Testis (tissue), 2 donors: Measurements from ENCODE around the gene P2RX7.

ENCODE experiments used
- POLR2A ChIP-seq: fragments of 450-650 bp; IDR thresholded peaks from one replicate; pipeline ENCODE4 v1.6.1; 2017; ENCODE audit warnings: antibody characterized with exemption, mild to moderate bottlenecking, moderate library complexity
- TF ChIP-seq, protein P1 (sequence below), 3 experiments: fragments of 450-650 bp in 2 of 3; fragments of 200-600 bp in 1 of 3; sonication (generic) in 1 of 3; IDR thresholded peaks; one replicate each; pipeline ENCODE4 v1.5.1; 2016 to 2019; ENCODE audit warnings: antibody characterized with exemption in 3 of 3, mild to moderate bottlenecking in 2 of 3, moderate library complexity in 1 of 3

GRCh38 chr12:121113057-121113456, 19.6 kb upstream of the P2RX7 start:
- TF ChIP-seq, protein P1, sequence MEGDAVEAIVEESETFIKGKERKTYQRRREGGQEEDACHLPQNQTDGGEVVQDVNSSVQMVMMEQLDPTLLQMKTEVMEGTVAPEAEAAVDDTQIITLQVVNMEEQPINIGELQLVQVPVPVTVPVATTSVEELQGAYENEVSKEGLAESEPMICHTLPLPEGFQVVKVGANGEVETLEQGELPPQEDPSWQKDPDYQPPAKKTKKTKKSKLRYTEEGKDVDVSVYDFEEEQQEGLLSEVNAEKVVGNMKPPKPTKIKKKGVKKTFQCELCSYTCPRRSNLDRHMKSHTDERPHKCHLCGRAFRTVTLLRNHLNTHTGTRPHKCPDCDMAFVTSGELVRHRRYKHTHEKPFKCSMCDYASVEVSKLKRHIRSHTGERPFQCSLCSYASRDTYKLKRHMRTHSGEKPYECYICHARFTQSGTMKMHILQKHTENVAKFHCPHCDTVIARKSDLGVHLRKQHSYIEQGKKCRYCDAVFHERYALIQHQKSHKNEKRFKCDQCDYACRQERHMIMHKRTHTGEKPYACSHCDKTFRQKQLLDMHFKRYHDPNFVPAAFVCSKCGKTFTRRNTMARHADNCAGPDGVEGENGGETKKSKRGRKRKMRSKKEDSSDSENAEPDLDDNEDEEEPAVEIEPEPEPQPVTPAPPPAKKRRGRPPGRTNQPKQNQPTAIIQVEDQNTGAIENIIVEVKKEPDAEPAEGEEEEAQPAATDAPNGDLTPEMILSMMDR (IDR thresholded peaks at IDR 0.05): no peak
- no peak for TF ChIP-seq POLR2A
